Upper lobe of right lung (tissue), 1 donor: ENCODE measurements around the gene TTC3. TPM values are rescaled to one million over a fixed set of nuclear protein-coding genes. Genes with fewer than 3 reads are reported as not detected.

ENCODE experiments used
- ATAC-seq: fragments of 200-7000 bp; cut with Tn5 transposase; one replicate; pipeline ENCODE4 v1.9.1; 2020; ENCODE audit warnings: mild to moderate bottlenecking, moderate library complexity
- DNase-seq: peaks from one replicate; pipeline ENCODE4 v3.0.0-alpha.2; 2020
- H3K27ac ChIP-seq: fragments of 200-600 bp; one replicate; pipeline ENCODE4 v1.8.0; 2022
- H3K27me3 ChIP-seq: fragments of 200-600 bp; one replicate; pipeline ENCODE4 v1.8.0; 2022; ENCODE audit warnings: mild to moderate bottlenecking
- H3K36me3 ChIP-seq: fragments of 200-600 bp; one replicate; pipeline ENCODE4 v1.8.0; 2022
- H3K4me1 ChIP-seq: fragments of 200-600 bp; one replicate; pipeline ENCODE4 v1.8.0; 2022
- H3K4me3 ChIP-seq: fragments of 200-600 bp; one replicate; pipeline ENCODE4 v1.8.0; 2022; ENCODE audit warnings: mild to moderate bottlenecking
- H3K9me3 ChIP-seq: fragments of 200-600 bp; one replicate; pipeline ENCODE4 v1.8.0; 2022
- intact Hi-C: fragments of 100-400 bp; cut with DNase I; formaldehyde crosslinking; loops from one replicate; pipeline ENCODE4 v1.11.0; 2022
- total RNA-seq: library from RNA; stranded (reverse); fragmentation: NEBNext Ultra II Directional; extraction: Animal tissue kit (Norgen Biotek cat#: 25700); gene quantifications from one replicate; pipeline ENCODE4 v1.2.1, GENCODE V29; 2021
- TF ChIP-seq, protein P1 (sequence below): fragments of 200-600 bp; IDR thresholded peaks from one replicate; pipeline ENCODE4 v1.8.0; 2022; ENCODE audit warnings: antibody characterized with exemption
- donor health status: DM: no; HTN: yes; CAD: no; lungs with severe emphysema.

The TTC3 gene
- total RNA-seq, 1 donor from 2014 or later, result 99.0 TPM

GRCh38 chr21:37245151-37245550, 172.1 kb downstream of the TTC3 start:
- no peaks in the 10 kb centered on the region for H3K27me3 ChIP-seq
- no peaks in the 10 kb centered on the region for H3K9me3 ChIP-seq
- no peak overlapping the region for H3K4me3 ChIP-seq
- peaks cover 5% of the 10 kb centered on the region for H3K4me1 ChIP-seq
- ATAC-seq, result peak; percentile 71
- peaks cover 9% of the 10 kb centered on the region for H3K36me3 ChIP-seq
- H3K27ac ChIP-seq, result no peak overlapping the region
- TF ChIP-seq, protein P1, sequence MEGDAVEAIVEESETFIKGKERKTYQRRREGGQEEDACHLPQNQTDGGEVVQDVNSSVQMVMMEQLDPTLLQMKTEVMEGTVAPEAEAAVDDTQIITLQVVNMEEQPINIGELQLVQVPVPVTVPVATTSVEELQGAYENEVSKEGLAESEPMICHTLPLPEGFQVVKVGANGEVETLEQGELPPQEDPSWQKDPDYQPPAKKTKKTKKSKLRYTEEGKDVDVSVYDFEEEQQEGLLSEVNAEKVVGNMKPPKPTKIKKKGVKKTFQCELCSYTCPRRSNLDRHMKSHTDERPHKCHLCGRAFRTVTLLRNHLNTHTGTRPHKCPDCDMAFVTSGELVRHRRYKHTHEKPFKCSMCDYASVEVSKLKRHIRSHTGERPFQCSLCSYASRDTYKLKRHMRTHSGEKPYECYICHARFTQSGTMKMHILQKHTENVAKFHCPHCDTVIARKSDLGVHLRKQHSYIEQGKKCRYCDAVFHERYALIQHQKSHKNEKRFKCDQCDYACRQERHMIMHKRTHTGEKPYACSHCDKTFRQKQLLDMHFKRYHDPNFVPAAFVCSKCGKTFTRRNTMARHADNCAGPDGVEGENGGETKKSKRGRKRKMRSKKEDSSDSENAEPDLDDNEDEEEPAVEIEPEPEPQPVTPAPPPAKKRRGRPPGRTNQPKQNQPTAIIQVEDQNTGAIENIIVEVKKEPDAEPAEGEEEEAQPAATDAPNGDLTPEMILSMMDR, result no peak
- intact Hi-C loops, result no loop called here
- DNase-seq, result no peak

- H3K9me3 ChIP-seq, result no peaks in the 10 kb centered on the region
- intact Hi-C loops, result no loop called here
- no peak overlapping the region for H3K27ac ChIP-seq
- peaks cover 5% of the 10 kb centered on the region for H3K4me1 ChIP-seq
- ATAC-seq (no peak), DNase-seq (no peak)
- no peaks in the 10 kb centered on the region for H3K27me3 ChIP-seq
- no peak overlapping the region for H3K4me3 ChIP-seq
- H3K36me3 ChIP-seq, result no peaks in the 10 kb centered on the region
- TF ChIP-seq, protein P1, result no peak
Measured at GRCh38 chr21:37248298-37248697, 175.2 kb downstream of the TTC3 start.

GRCh38 chr21:37249112-37249904, 176.3 kb downstream of the TTC3 start:
- ATAC-seq (no peak), DNase-seq (no peak)
- Histone ChIP-seq H3K36me3 (no peaks in the 10 kb centered on the region), H3K4me3 (no peak overlapping the region), H3K9me3 (no peaks in the 10 kb centered on the region), H3K27me3 (no peaks in the 10 kb centered on the region), H3K27ac (no peak overlapping the region), H3K4me1 (peaks cover 5% of the 10 kb centered on the region)
- intact Hi-C loops, result no loop called here
- TF ChIP-seq, protein P1, result no peak

GRCh38 chr21:37251294-37251634, 178.2 kb downstream of the TTC3 start:
- intact Hi-C loops, result no loop called here
- Histone ChIP-seq H3K27me3 (no peaks in the 10 kb centered on the region), H3K4me3 (no peak overlapping the region), H3K4me1 (no peaks in the 10 kb centered on the region), H3K9me3 (no peaks in the 10 kb centered on the region), H3K36me3 (no peaks in the 10 kb centered on the region), H3K27ac (no peak overlapping the region)
- no peak for DNase-seq
- ATAC-seq, result peak; percentile 60
- TF ChIP-seq, protein P1, result no peak

Other genes with a start within 250 kb of the TTC3 start
- 16.0 TPM for gene HLCS, start 106.6 kb upstream of the TTC3 start, total RNA-seq
- not detected for gene RIPPLY3, start 66.6 kb upstream of the TTC3 start, total RNA-seq
- 28.3 TPM for gene PIGP, start 183 bp upstream of the TTC3 start, total RNA-seq
- 57.6 TPM for gene VPS26C, start 194.1 kb downstream of the TTC3 start, total RNA-seq